ENCODE results near the gene SNORC. TPM values are rescaled to one million over a fixed set of nuclear protein-coding genes. Genes with fewer than 3 reads are reported as not detected.

Gene SNORC
- total and polyA plus RNA-seq, 9 of the 15 experiments (the other 6 are each of a cell fraction or from before 2014, with no cell fraction given): 0.14 to 2.5 (median 0.72) TPM; not detected in 2

- H3K9ac ChIP-seq (ENCODE audit: insufficient read depth in 1 of 2, low read depth in 2 of 2, low read length in 2 of 2): no peak overlapping the region
- H4K20me1 ChIP-seq (replicated peaks; ENCODE audit: control insufficient read depth, insufficient read depth, low read length): no peaks in the 10 kb centered on the region
- TF ChIP-seq ZNF184 (CRISPR knock-in tag; IDR thresholded peaks at IDR 0.05): no peak
- TF ChIP-seq SRF (CRISPR knock-in tag; IDR thresholded peaks at IDR 0.05): no peak
- no peak overlapping the region for H3K4me3 ChIP-seq
- no peaks in the 10 kb centered on the region for H3K9me1 ChIP-seq (ENCODE audit: control insufficient read depth, insufficient read depth, low read length)
- peaks cover 0 to 8% of the 10 kb centered on the region in 2 experiments; a peak in 3 of 5 replicates for H3K4me1 ChIP-seq (replicated peaks in 1 of 2; ENCODE audit: control insufficient read depth in 2 of 2, insufficient read depth in 2 of 2, low read length in 2 of 2)
- no peaks in the 10 kb centered on the region for H3K79me2 ChIP-seq (ENCODE audit: control insufficient read depth, insufficient read depth, low read length)
- no peak for ATAC-seq
- peaks cover 70% of the 10 kb centered on the region; the same call in 2 of the 3 replicates for H3K36me3 ChIP-seq (ENCODE audit: control insufficient read depth, insufficient read depth, low read length)
- ChIA-PET POLR2A (interaction anchor here (0.5 kb wide), 1 partner anchor 10 kb away, joined by 3 read pairs; no protein-coding TSS in a partner anchor), CTCF (ENCODE audit: low intra/inter-chr PET ratio) (no interaction called here)
- H3K9me3 ChIP-seq (replicated peaks; ENCODE audit: control insufficient read depth, insufficient read depth, low read depth, low read length): no peaks in the 10 kb centered on the region
- FAIRE-seq: no peak
- 92% methylated on average over 3 of the region's 3 CpGs for WGBS (ENCODE audit: insufficient coverage, low coverage, missing lambda C conversion rate)
- H3K27me3 ChIP-seq (ENCODE audit: control insufficient read depth in 2 of 2, insufficient read depth in 2 of 2, low read length in 2 of 2): no peaks in the 10 kb centered on the region
- intact Hi-C loops (cut with micrococcal nuclease) (no loop called here), in situ Hi-C loops (cut with MboI) (no loop called here)
- H2AFZ ChIP-seq (ENCODE audit: low read depth, low read length): no peak overlapping the region
- no peak for DNase-seq (ENCODE audit: extremely low read depth in 1 of 4, low spot score in 3 of 4)
- no peak overlapping the region for H3K4me2 ChIP-seq (ENCODE audit: insufficient read depth, low read length)
- no peak overlapping the region for H3K27ac ChIP-seq (ENCODE audit: extremely low read depth, low read depth, low read length)
- no TSS peak for BruUV-seq (replicated peaks)
Measured at GRCh38 chr2:232831496-232831895, 38.6 kb upstream of the SNORC start.

- Histone ChIP-seq H3K79me2 (ENCODE audit: control insufficient read depth, insufficient read depth, low read length) (no peaks in the 10 kb centered on the region; the same call in 2 of the 3 replicates), H3K27ac (ENCODE audit: extremely low read depth, low read depth, low read length) (no peak overlapping the region), H3K4me1 (replicated peaks in 1 of 2; ENCODE audit: control insufficient read depth in 2 of 2, insufficient read depth in 2 of 2, low read length in 2 of 2) (peaks cover 0 to 17% of the 10 kb centered on the region in 2 experiments; a peak in 4 of 5 replicates), H3K36me3 (ENCODE audit: control insufficient read depth, insufficient read depth, low read length) (peaks cover 74% of the 10 kb centered on the region; the same call in 2 of the 3 replicates), H2AFZ (ENCODE audit: low read depth, low read length) (no peak overlapping the region), H3K27me3 (ENCODE audit: control insufficient read depth in 2 of 2, insufficient read depth in 2 of 2, low read length in 2 of 2) (no peaks in the 10 kb centered on the region), H3K9me1 (ENCODE audit: control insufficient read depth, insufficient read depth, low read length) (no peaks in the 10 kb centered on the region), H3K9me3 (replicated peaks; ENCODE audit: control insufficient read depth, insufficient read depth, low read depth, low read length) (no peaks in the 10 kb centered on the region), H3K9ac (ENCODE audit: insufficient read depth in 1 of 2, low read depth in 2 of 2, low read length in 2 of 2) (no peak overlapping the region), H4K20me1 (replicated peaks; ENCODE audit: control insufficient read depth, insufficient read depth, low read length) (no peaks in the 10 kb centered on the region), H3K4me3 (no peak overlapping the region), H3K4me2 (ENCODE audit: insufficient read depth, low read length) (no peak overlapping the region)
- FAIRE-seq (no peak), DNase-seq (ENCODE audit: extremely low read depth in 1 of 4, low spot score in 3 of 4) (peak in 1 of 4 experiments; percentile 5), ATAC-seq (peak; percentile 42; the same call in 2 of the 3 replicates)
- BruUV-seq (replicated peaks): no TSS peak
- 83% methylated on average over 1 of the region's 1 CpG for WGBS (ENCODE audit: insufficient coverage, low coverage, missing lambda C conversion rate)
- intact Hi-C loops (cut with micrococcal nuclease) (no loop called here), in situ Hi-C loops (cut with MboI) (no loop called here)
- TF ChIP-seq CHCHD3 (CRISPR knock-in tag; IDR thresholded peaks at IDR 0.05) (no peak), FIP1L1 (IDR thresholded peaks at IDR 0.05; ENCODE audit: low read depth, low read length, poor library complexity, severe bottlenecking) (no peak), TCF3 (CRISPR knock-in tag; IDR thresholded peaks at IDR 0.05) (peak; percentile 37; the same call in 1 of the 2 replicates), ZNF717 (CRISPR knock-in tag; IDR thresholded peaks at IDR 0.05) (no peak), SMC3 (conservative IDR thresholded peaks at IDR 0.05; ENCODE audit: insufficient read depth, low read depth, low read length) (no peak), PBX2 (CRISPR knock-in tag; IDR thresholded peaks at IDR 0.05; ENCODE audit: low read depth) (no peak), PBX2 (tag; conservative IDR thresholded peaks at IDR 0.05; ENCODE audit: low read depth) (peak; percentile 55)
- CTCF ChIA-PET (ENCODE audit: low intra/inter-chr PET ratio): interaction anchor here (0.6 kb wide), 1 partner anchor 419 kb away, joined by 3 read pairs; no protein-coding TSS in a partner anchor
- POLR2A ChIA-PET: interaction anchor here (1.0 to 1.5 kb wide), 3 partner anchors 9 to 14 kb away, joined by 3 to 5 read pairs (median 3); no protein-coding TSS in a partner anchor
Measured at GRCh38 chr2:232833830-232834229, 36.2 kb upstream of the SNORC start.
